GM12892 (cell line): ENCODE measurements around the gene IL1RAPL1.

Experiments used
- POLR2A ChIP-seq: IDR thresholded peaks from 2 replicates; pipeline ENCODE4 v1.6.1; 2011; ENCODE audit warnings: low read depth, low read length, control low read depth
- POLR2AphosphoS5 ChIP-seq: IDR thresholded peaks from 2 replicates; pipeline ENCODE4 v1.6.1; 2011; ENCODE audit warnings: low read depth, low read length, control low read depth

- TF ChIP-seq POLR2AphosphoS5 (no peak), POLR2A (no peak)
Measured at GRCh38 chrX:28697732-28698131, 110.5 kb downstream of the IL1RAPL1 start.
